Neural cell (in vitro differentiated cells): ENCODE data around the gene GALNT2. TPM values are rescaled to one million over a fixed set of nuclear protein-coding genes. Genes with fewer than 3 reads are reported as not detected.

Source experiments
- H2AFZ ChIP-seq: fragments of 200-600, 300-800 bp; sonication (generic), shearing (Covaris generic); 2 replicates; pipeline ENCODE4 v1.6.0; 2014; ENCODE audit warnings: low read depth, mild to moderate bottlenecking, antibody characterized with exemption, low read length, moderate library complexity
- H3F3A ChIP-seq: fragments of 200-600 bp; shearing (Covaris generic); 2 replicates; pipeline ENCODE4 v1.6.1; 2016; ENCODE audit warnings: mild to moderate bottlenecking, moderate library complexity, mixed read lengths, antibody characterized with exemption, low read length; ENCODE audit not compliant: insufficient read depth, poor library complexity, severe bottlenecking
- H3K27ac ChIP-seq: fragments of 200-600, 300-800 bp; sonication (generic), shearing (Covaris generic); 2 replicates; pipeline ENCODE4 v1.5.1; 2014; ENCODE audit warnings: mild to moderate bottlenecking, low read length, moderate library complexity
- H3K27me3 ChIP-seq: fragments of 300-800, 200-600 bp; sonication (generic), shearing (Covaris generic); 2 replicates; pipeline ENCODE4 v1.6.0; 2014; ENCODE audit warnings: mild to moderate bottlenecking, low read depth, low read length, moderate library complexity; ENCODE audit not compliant: insufficient read depth
- H3K36me3 ChIP-seq: fragments of 300-800, 200-600 bp; sonication (generic), shearing (Covaris generic); 2 replicates; pipeline ENCODE4 v1.5.1; 2014; ENCODE audit warnings: mild to moderate bottlenecking, antibody characterized with exemption, low read length, moderate library complexity; ENCODE audit not compliant: insufficient read depth
- H3K4me2 ChIP-seq: fragments of 300-800, 200-600 bp; sonication (generic), shearing (Covaris generic); 2 replicates; pipeline ENCODE4 v1.6.0; 2014; ENCODE audit warnings: mild to moderate bottlenecking, low read length
- H3K4me3 ChIP-seq: fragments of 300-800, 200-600 bp; sonication (generic), shearing (Covaris generic); 2 replicates; pipeline ENCODE4 v1.5.1; 2014; ENCODE audit warnings: mild to moderate bottlenecking, low read length, moderate library complexity
- H3K79me2 ChIP-seq: fragments of 200-600 bp; shearing (Covaris generic); replicated peaks from 2 replicates; pipeline ENCODE4 v1.6.0; 2014; ENCODE audit warnings: mild to moderate bottlenecking, low read length, moderate library complexity; ENCODE audit not compliant: insufficient read depth
- H3K9ac ChIP-seq: fragments of 300-800, 200-600 bp; sonication (generic), shearing (Covaris generic); 2 replicates; pipeline ENCODE4 v1.6.1; 2016; ENCODE audit warnings: mild to moderate bottlenecking, low read length, mixed read lengths
- H3K9me2 ChIP-seq: fragments of 200-600 bp; shearing (Covaris generic); 2 replicates; pipeline ENCODE4 v1.6.1; 2016; ENCODE audit warnings: mild to moderate bottlenecking, low read length, mixed read lengths; ENCODE audit not compliant: insufficient read depth
- H3K9me3 ChIP-seq: fragments of 200-600, 300-800 bp; sonication (generic), shearing (Covaris generic); 2 replicates; pipeline ENCODE4 v1.6.1; 2016; ENCODE audit warnings: mild to moderate bottlenecking, mixed run types, low read length, moderate library complexity, mixed read lengths
- H4K20me1 ChIP-seq: fragments of 200-600 bp; shearing (Covaris generic); 2 replicates; pipeline ENCODE4 v1.6.1; 2016; ENCODE audit warnings: mild to moderate bottlenecking, mixed run types; ENCODE audit not compliant: insufficient read depth
- CTCF ChIP-seq: fragments of 450-650 bp; IDR thresholded peaks from 2 replicates; pipeline ENCODE4 v1.5.1; 2014; ENCODE audit warnings: antibody characterized with exemption, mild to moderate bottlenecking, moderate library complexity; ENCODE audit not compliant: poor library complexity, severe bottlenecking
- EP300 ChIP-seq: fragments of 450-650 bp; conservative IDR thresholded peaks from 2 replicates; pipeline ENCODE4 v1.6.1; 2014; ENCODE audit warnings: antibody characterized with exemption, mild to moderate bottlenecking, moderate library complexity; ENCODE audit not compliant: poor library complexity, severe bottlenecking
- EZH2 ChIP-seq: fragments of 200-600, 300-800 bp; shearing (Covaris generic), sonication (generic); IDR thresholded peaks from 2 replicates; pipeline ENCODE4 v1.6.1; 2014; ENCODE audit warnings: antibody characterized with exemption, low read length, borderline replicate concordance, mild to moderate bottlenecking; ENCODE audit not compliant: insufficient read depth, poor library complexity, severe bottlenecking
- MXI1 ChIP-seq: fragments of 450-650 bp; conservative IDR thresholded peaks from 2 replicates; pipeline ENCODE4 v1.6.1; 2014; ENCODE audit warnings: antibody characterized with exemption, mild to moderate bottlenecking; ENCODE audit not compliant: poor library complexity, severe bottlenecking
- POLR2AphosphoS5 ChIP-seq: IDR thresholded peaks from 2 replicates; pipeline ENCODE4 v1.6.1; 2012
- RAD21 ChIP-seq: fragments of 450-650 bp; conservative IDR thresholded peaks from 2 replicates; pipeline ENCODE4 v1.6.1; 2014; ENCODE audit warnings: antibody characterized with exemption, mild to moderate bottlenecking, moderate library complexity
- REST ChIP-seq: IDR thresholded peaks from 2 replicates; pipeline ENCODE4 v1.6.1; 2012; ENCODE audit warnings: borderline replicate concordance
- SMC3 ChIP-seq: fragments of 450-650 bp; conservative IDR thresholded peaks from 2 replicates; pipeline ENCODE4 v1.6.1; 2014; ENCODE audit warnings: antibody characterized with exemption, mild to moderate bottlenecking, moderate library complexity; ENCODE audit not compliant: poor library complexity
- TAF1 ChIP-seq: IDR thresholded peaks from 2 replicates; pipeline ENCODE4 v1.6.1; 2012; ENCODE audit warnings: low read depth
- polyA plus RNA-seq: library from polyadenylated mRNA; depleted of rRNA; stranded (reverse); fragments of >200 nt; gene quantifications from 2 replicates; pipeline ENCODE4 v1.2.3, GENCODE V29; 2014

Gene GALNT2
- polyA plus RNA-seq, 1 donor from 2014 or later, result 38.8 TPM

- Histone ChIP-seq H3K27ac (no peak overlapping the region), H3K27me3 (no peaks in the 10 kb centered on the region), H3K4me3 (no peak overlapping the region), H3K36me3 (peaks cover 4% of the 10 kb centered on the region), H3K9ac (no peak overlapping the region), H3K79me2 (no peaks in the 10 kb centered on the region), H3K4me2 (no peak overlapping the region), H3K9me2 (no peaks in the 10 kb centered on the region), H3K9me3 (no peaks in the 10 kb centered on the region), H2AFZ (no peak overlapping the region), H3F3A (no peaks in the 10 kb centered on the region), H4K20me1 (no peaks in the 10 kb centered on the region)
- TF ChIP-seq REST (no peak), RAD21 (no peak), CTCF (no peak), SMC3 (no peak), TAF1 (no peak), MXI1 (no peak), POLR2AphosphoS5 (no peak), EP300 (no peak), EZH2 (no peak)
Measured at GRCh38 chr1:230317823-230318819, 251.1 kb downstream of the GALNT2 start.

- Histone ChIP-seq H2AFZ (no peak overlapping the region), H3F3A (no peaks in the 10 kb centered on the region), H3K9me3 (no peaks in the 10 kb centered on the region), H3K79me2 (no peaks in the 10 kb centered on the region), H3K4me2 (no peak overlapping the region), H3K27ac (no peak overlapping the region), H3K9me2 (no peaks in the 10 kb centered on the region), H3K36me3 (peaks cover 4% of the 10 kb centered on the region), H3K27me3 (no peaks in the 10 kb centered on the region), H3K4me3 (no peak overlapping the region), H4K20me1 (no peaks in the 10 kb centered on the region), H3K9ac (no peak overlapping the region)
- TF ChIP-seq POLR2AphosphoS5 (no peak), TAF1 (no peak), REST (no peak), RAD21 (no peak), EP300 (no peak), CTCF (no peak), MXI1 (no peak)
Measured at GRCh38 chr1:230319014-230319747, 252.1 kb downstream of the GALNT2 start.
